ENCODE data around the gene IFT81.
A peak's percentile ranks its signal among the peaks of the same experiment; 100 is the strongest.
"Not testable (repeated sequence)": the region's sequence is repeated elsewhere in the genome, so short reads cannot be mapped to it uniquely, and the experiment has no call there.

The IFT81 gene

GRCh38 chr12:110124269-110124995 lies at the start of gene IFT81:
Gene IFT81 (plus strand): TSS chr12:110124357. CDS start chr12:110127381, 3,024 bp downstream.
- peak; percentile 94 for DNase-seq

GRCh38 chr12:110075880-110076279 lies 48.3 kb upstream of the IFT81 start:
- no peak for DNase-seq

GRCh38 chr12:110077800-110078199 lies 46.4 kb upstream of the IFT81 start:
- no peak for DNase-seq

GRCh38 chr12:110079477-110080400 lies 44.4 kb upstream of the IFT81 start:
- DNase-seq, result no peak

GRCh38 chr12:110080410-110080809 lies 43.7 kb upstream of the IFT81 start:
- no peak for DNase-seq

- no peak for DNase-seq
These were observed 39.7 kb upstream of the IFT81 start for GRCh38 chr12:110084314-110085015.

- DNase-seq, result not testable (repeated sequence)
These were observed 35.9 kb upstream of the IFT81 start for GRCh38 chr12:110088216-110088615.

GRCh38 chr12:110088936-110089335 lies 35.2 kb upstream of the IFT81 start:
- no peak for DNase-seq

- DNase-seq, result no peak
These were observed 33.7 kb upstream of the IFT81 start for GRCh38 chr12:110090266-110091135.

- no peak for DNase-seq
These were observed 32.9 kb upstream of the IFT81 start for GRCh38 chr12:110091136-110091711.

GRCh38 chr12:110093631-110094311 lies 30.4 kb upstream of the IFT81 start:
- DNase-seq, result no peak

GRCh38 chr12:110100315-110100970 lies 23.7 kb upstream of the IFT81 start:
- DNase-seq, result peak; percentile 78

- DNase-seq, result peak; percentile 76
These were observed 21.9 kb upstream of the IFT81 start for GRCh38 chr12:110102255-110102654.

- peak; percentile 64 for DNase-seq
These were observed 19.7 kb upstream of the IFT81 start for GRCh38 chr12:110104188-110105094.

GRCh38 chr12:110105159-110105558 lies 19.0 kb upstream of the IFT81 start:
- no peak for DNase-seq

GRCh38 chr12:110105986-110106385 lies 18.2 kb upstream of the IFT81 start:
- peak; percentile 71 for DNase-seq

GRCh38 chr12:110107369-110108281 lies 16.5 kb upstream of the IFT81 start:
- DNase-seq, result peak; percentile 98

- DNase-seq, result no peak
These were observed 15.7 kb upstream of the IFT81 start for GRCh38 chr12:110108309-110109036.
